ENCODE results near the gene PSG5.
"Not testable (repeated sequence)": the region's sequence is repeated elsewhere in the genome, so short reads cannot be mapped to it uniquely, and the experiment has no call there.

Gene PSG5

GRCh38 chr19:43181869-43182771, 4.2 kb downstream of the PSG5 start:
- not testable (repeated sequence) for DNase-seq

- DNase-seq: not testable (repeated sequence)
These were observed 6.7 kb downstream of the PSG5 start for GRCh38 chr19:43179569-43180147.

- not testable (repeated sequence) for DNase-seq
These were observed 7.8 kb downstream of the PSG5 start for GRCh38 chr19:43178577-43178976.

GRCh38 chr19:43165906-43166305, 20.4 kb downstream of the PSG5 start:
- DNase-seq: not testable (repeated sequence)

GRCh38 chr19:43163135-43163534, 23.2 kb downstream of the PSG5 start:
- not testable (repeated sequence) for DNase-seq

GRCh38 chr19:43162261-43162660, 24.1 kb downstream of the PSG5 start:
- not testable (repeated sequence) for DNase-seq

GRCh38 chr19:43152214-43152613, 34.1 kb downstream of the PSG5 start:
- no peak for DNase-seq

- not testable (repeated sequence) for DNase-seq
These were observed 36.5 kb downstream of the PSG5 start for GRCh38 chr19:43149788-43150187.

- DNase-seq: no peak
These were observed 38.1 kb downstream of the PSG5 start for GRCh38 chr19:43148233-43148632.

- DNase-seq: not testable (repeated sequence)
These were observed 44.6 kb downstream of the PSG5 start for GRCh38 chr19:43141763-43142162.

GRCh38 chr19:43132696-43133095, 53.6 kb downstream of the PSG5 start:
- no peak for DNase-seq

GRCh38 chr19:43131281-43131842, 55.0 kb downstream of the PSG5 start:
- not testable (repeated sequence) for DNase-seq

GRCh38 chr19:43129197-43129596, 57.1 kb downstream of the PSG5 start:
- not testable (repeated sequence) for DNase-seq

- DNase-seq: not testable (repeated sequence)
These were observed 59.0 kb downstream of the PSG5 start for GRCh38 chr19:43127336-43127735.

GRCh38 chr19:43126720-43127119, 59.6 kb downstream of the PSG5 start:
- no peak for DNase-seq

GRCh38 chr19:43124360-43124759, 62.0 kb downstream of the PSG5 start:
- no peak for DNase-seq

GRCh38 chr19:43120433-43121026, 65.8 kb downstream of the PSG5 start:
- DNase-seq: not testable (repeated sequence)

- not testable (repeated sequence) for DNase-seq
These were observed 66.8 kb downstream of the PSG5 start for GRCh38 chr19:43119526-43119925.
